HT-29 (cell line): ENCODE measurements around the gene NR2F6. TPM values are rescaled to one million over a fixed set of nuclear protein-coding genes. Genes with fewer than 3 reads are reported as not detected.

ENCODE experiments used
- DNase-seq: peaks from one replicate; pipeline ENCODE4 v3.0.0-alpha.2; 2015; ENCODE audit warnings: low spot score
- total RNA-seq: library from RNA; depleted of rRNA; stranded (reverse); fragments of >200 nt; shearing (Covaris generic); gene quantifications from 2 replicates; pipeline ENCODE4 v1.2.3, GENCODE V29; 2014

Gene NR2F6
- total RNA-seq, 1 experiment from 2014 or later = 265 TPM

GRCh38 chr19:17240062-17240752 is 5.5 kb downstream of the NR2F6 start:
- DNase-seq = peak; percentile 68

- no peak for DNase-seq
These were observed 7.7 kb downstream of the NR2F6 start for GRCh38 chr19:17237747-17238706.

- no peak for DNase-seq
These were observed 8.7 kb downstream of the NR2F6 start for GRCh38 chr19:17236811-17237543.

- peak; percentile 57 for DNase-seq
These were observed 9.5 kb downstream of the NR2F6 start for GRCh38 chr19:17235971-17236777.

- DNase-seq = peak; percentile 63
These were observed 10.3 kb downstream of the NR2F6 start for GRCh38 chr19:17235300-17235970.

GRCh38 chr19:17234911-17235299 is 10.8 kb downstream of the NR2F6 start:
- DNase-seq = peak; percentile 71

GRCh38 chr19:17232258-17232657 is 13.5 kb downstream of the NR2F6 start:
- DNase-seq = no peak

GRCh38 chr19:17229890-17230289 is 15.8 kb downstream of the NR2F6 start:
- DNase-seq = no peak

GRCh38 chr19:17227798-17228367 is 17.8 kb downstream of the NR2F6 start:
- DNase-seq = no peak

GRCh38 chr19:17226002-17226933 is 19.5 kb downstream of the NR2F6 start, which contains the start of gene OCEL1:
TSS of gene OCEL1 (plus strand) at chr19:17226226. CDS start at chr19:17226248, 22 bp downstream.
- peak; percentile 94 for DNase-seq

- no peak for DNase-seq
These were observed 20.7 kb downstream of the NR2F6 start for GRCh38 chr19:17225053-17225452.

- DNase-seq = peak; percentile 43
These were observed 25.4 kb downstream of the NR2F6 start for GRCh38 chr19:17220207-17220758.

- DNase-seq = no peak
These were observed 26.4 kb downstream of the NR2F6 start for GRCh38 chr19:17219286-17219685.

GRCh38 chr19:17216058-17216670 is 29.6 kb downstream of the NR2F6 start:
- no peak for DNase-seq

- DNase-seq = peak; percentile 82
These were observed 30.4 kb downstream of the NR2F6 start, which contains the start of gene USE1 for GRCh38 chr19:17215127-17215971. TSS of gene USE1 (plus strand) at chr19:17215357. CDS start at chr19:17215406, 49 bp downstream.

- DNase-seq = peak; percentile 21
These were observed 31.1 kb downstream of the NR2F6 start for GRCh38 chr19:17214508-17215126.

- no peak for DNase-seq
These were observed 32.4 kb downstream of the NR2F6 start for GRCh38 chr19:17213334-17213733.
